ENCODE measurements around the gene ATP13A2.
"Not testable (repeated sequence)": the region's sequence is repeated elsewhere in the genome, so short reads cannot be mapped to it uniquely, and the experiment has no call there.

Gene ATP13A2

GRCh38 chr1:16978139-16978538 is 33.6 kb downstream of the ATP13A2 start:
- DNase-seq = no peak

- DNase-seq = no peak
Measured at GRCh38 chr1:16977377-16977776, 34.4 kb downstream of the ATP13A2 start.

- DNase-seq = no peak
Measured at GRCh38 chr1:16976966-16977365, 34.8 kb downstream of the ATP13A2 start.

DNA sequence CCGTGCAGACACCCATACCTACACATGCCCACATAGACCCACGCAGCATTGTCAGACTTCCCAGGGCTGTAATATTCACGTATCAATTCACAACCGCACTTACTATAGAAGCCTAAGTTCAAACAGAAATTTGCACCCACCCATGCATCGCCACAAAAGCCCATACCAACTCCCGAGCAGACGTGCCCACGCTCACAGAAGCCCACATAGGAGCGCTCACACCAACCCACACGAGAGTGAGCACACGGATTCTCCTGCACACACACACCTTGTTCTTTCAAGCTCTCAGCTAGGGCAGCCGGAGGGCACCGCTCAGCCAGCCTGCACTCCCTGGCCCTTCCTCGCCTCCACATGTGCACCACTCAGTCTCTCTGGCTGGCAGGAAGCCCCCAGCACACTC is 35.9 kb downstream of the ATP13A2 start:
- no peak for DNase-seq

GRCh38 chr1:16975211-16975610 is 36.5 kb downstream of the ATP13A2 start:
- DNase-seq = no peak

GRCh38 chr1:16973215-16973614 is 38.5 kb downstream of the ATP13A2 start:
- no peak for DNase-seq

DNA sequence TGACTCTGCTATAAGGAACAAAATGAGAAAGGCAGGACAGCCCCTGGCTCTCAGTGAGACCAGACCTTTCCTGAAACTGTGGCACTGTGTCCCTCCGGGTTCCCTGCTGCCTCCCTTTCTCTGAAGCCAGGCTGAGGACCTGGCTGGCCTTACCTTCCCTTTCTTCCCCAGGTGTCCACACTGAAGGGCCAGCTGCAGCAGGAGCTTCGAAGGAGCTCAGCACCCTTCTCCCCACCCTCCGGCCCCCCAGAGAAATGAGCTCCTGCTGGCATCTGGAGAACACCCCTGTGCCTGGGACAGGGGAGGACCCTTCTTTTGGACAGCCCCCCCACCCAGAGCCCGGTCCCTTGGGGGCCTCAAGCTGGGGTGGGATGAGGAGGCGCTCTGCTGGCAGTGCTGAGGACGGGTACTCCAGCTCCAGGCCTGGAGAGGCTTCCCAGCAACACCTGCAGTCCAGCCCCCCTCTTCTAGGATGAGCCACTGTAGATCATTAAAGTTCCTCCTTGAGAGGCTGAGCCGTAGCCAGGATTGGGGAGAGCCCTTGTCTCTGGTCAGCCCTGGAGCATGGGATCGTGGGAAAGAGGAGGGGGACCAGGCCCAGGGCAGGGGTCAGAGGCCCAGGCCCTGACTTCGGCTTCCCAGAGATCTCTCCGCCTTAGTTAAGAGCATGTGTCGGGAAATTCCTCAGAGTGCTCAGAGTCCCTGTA is 39.4 kb downstream of the ATP13A2 start:
- DNase-seq = no peak

GRCh38 chr1:16971341-16972188 is 40.2 kb downstream of the ATP13A2 start:
- no peak for DNase-seq

- no peak for DNase-seq
Measured at GRCh38 chr1:16970132-16970910, 41.4 kb downstream of the ATP13A2 start.

DNA sequence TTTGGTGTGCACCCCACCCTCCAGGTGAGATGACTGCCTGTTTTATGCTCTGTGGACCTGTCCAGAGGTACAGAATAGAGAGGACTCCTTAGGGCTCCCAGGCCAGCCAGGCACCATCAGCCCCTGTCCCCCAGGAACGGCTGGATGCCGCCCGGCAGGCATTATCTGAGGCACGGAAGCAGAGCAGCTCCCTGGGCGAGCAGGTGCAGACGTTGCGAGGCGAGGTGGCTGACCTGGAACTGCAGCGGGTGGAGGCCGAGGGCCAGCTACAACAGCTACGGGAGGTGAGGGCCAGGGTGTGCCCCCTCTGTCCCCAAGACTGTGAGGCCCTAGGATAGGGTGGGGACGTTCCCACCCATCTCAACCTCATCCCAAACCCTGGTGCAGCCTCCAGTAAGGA is 42.1 kb downstream of the ATP13A2 start:
- DNase-seq = no peak

DNA sequence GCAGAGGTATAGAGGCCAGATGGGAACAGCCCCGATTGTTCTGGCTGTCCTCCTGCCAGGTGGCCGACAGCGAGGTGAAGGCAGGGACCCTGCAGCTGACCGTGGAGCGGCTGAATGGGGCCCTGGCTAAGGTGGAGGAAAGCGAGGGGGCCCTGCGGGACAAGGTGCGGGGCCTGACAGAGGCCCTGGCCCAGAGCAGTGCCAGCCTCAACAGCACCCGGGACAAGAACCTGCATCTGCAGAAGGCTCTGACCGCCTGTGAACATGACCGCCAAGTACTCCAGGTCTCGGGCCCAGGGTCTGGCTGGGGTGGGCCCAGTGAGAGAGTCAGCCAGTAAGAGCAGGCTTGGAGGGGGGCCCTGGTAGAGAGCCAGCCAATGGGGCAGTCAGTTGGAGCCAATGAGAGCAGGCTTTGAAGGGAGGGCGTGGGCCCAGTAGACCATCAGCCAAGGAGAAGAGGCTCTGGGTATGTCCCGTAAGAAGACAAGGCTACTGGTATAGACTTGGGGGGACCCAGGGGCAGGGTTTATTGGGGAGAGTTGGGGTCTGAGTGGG is 42.6 kb downstream of the ATP13A2 start:
- DNase-seq = no peak

GRCh38 chr1:16968372-16968771 is 43.4 kb downstream of the ATP13A2 start:
- DNase-seq = no peak

DNA sequence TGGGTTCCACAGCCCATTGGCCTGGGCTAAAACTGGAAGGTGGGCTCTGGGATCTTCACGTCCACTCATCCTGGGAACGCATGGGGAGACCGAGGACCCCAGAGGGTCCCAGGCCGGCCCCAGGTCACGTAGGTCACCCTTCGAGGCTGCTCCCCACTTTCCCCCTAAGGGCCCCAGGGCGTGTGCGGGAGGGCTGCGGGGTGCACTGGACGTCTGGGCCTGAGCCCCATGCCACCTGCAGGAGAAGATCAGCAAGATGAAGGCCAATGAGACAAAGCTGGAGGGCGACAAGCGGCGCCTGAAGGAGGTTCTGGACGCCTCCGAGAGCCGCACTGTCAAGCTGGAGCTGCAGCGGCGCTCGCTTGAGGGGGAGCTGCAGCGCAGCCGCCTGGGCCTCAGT is 43.8 kb downstream of the ATP13A2 start:
- no peak for DNase-seq

- DNase-seq = no peak
Measured at GRCh38 chr1:16967095-16967575, 44.6 kb downstream of the ATP13A2 start.

- no peak for DNase-seq
Measured at GRCh38 chr1:16966282-16966681, 45.4 kb downstream of the ATP13A2 start.

DNA sequence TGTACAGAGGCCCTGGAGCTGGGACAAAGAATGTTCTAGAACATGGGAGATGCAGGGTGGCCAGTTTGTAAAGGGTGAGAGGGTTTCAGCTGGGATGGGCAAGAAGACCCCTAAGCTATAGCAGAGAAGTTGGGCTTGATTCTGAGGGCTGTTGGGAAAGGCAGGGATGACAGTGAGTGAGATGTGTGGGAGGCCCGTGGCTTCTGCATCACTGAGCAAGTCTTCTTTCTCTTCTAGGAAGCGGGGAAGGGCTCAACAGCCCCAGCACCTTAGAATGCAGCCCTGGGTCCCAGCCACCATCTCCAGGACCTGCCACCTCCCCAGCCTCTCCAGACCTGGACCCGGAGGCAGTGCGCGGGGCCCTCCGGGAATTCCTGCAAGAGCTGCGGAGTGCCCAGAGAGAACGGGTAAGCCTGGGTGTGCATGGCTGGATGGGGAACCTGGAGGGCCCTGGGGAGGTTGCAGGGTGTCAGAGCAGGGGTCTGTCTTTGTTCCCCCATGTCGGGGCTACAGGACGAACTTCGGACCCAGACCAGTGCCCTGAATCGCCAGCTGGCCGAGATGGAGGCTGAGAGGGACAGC is 46.2 kb downstream of the ATP13A2 start:
- DNase-seq = no peak

GRCh38 chr1:16964169-16964568 is 47.6 kb downstream of the ATP13A2 start:
- not testable (repeated sequence) for DNase-seq

DNA sequence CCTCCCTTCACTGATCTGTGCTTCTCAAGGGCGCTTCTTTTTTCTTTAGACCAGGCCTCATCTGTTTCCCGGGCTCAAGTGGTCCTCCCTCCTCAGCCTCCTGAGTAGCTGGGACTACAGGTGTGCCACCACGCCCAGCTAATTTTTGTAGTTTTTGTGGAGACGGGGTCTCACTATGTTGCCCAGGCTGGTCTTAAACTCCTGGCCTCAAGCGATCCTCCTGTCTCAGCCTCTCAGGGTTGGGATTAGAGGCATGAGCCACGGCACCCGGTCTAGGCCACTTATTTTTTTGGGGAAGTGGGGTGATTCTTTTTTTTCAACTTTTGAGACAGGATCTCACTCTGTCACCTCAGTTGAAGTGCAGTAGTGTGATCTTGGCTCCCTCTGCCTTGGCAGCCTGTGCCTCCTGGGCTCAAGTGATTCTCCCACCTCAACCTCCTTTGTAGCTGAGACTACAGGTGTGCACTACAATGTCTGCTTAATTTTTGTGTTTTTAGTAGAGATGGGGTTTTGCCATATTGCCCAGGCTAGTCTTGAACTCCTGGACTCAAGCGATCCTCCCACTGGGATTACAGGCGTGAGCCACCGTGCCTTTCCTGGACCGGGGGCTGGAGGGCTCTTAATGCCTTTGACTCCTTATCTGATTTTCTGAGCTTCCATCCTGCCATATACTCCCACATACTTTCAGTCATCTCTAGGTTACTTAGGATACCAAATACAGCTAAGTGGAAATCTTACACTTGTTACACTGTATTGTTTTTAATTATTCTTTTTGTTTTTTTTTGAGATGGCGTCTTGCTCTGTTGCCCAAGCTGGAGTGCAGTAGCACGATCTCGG is 50.2 kb downstream of the ATP13A2 start:
- DNase-seq = no peak

DNA sequence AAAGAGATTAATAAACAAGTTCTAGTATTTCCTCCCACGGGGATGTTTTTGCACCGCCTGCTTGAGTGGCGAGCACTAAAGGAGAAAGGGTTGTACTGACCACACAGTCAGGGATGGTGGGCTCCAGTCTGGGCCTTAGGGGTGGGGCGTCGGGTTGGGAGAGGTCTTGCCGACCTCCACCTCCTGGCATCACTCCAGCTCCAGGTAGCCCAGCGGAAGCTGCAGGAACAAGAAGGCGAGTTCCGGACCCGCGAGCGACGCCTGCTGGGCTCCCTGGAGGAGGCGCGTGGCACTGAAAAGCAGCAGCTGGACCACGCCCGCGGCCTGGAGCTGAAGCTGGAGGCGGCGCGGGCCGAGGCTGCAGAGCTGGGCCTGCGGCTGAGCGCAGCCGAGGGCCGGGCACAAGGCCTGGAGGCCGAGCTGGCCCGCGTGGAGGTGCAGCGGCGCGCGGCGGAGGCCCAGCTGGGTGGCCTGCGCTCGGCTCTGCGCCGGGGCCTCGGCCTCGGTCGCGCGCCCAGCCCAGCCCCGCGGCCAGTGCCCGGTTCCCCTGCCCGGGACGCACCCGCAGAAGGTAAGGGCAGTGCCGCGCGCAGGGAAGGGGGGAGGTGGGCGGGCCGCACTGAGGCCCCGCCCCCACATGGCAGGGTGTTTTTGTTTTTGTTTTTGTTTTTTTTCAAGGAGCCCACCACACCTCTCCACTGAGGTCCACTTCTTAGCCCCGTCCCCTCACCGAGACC is 51.0 kb downstream of the ATP13A2 start:
- DNase-seq = peak; percentile 55 to 78 (median 66)

DNA sequence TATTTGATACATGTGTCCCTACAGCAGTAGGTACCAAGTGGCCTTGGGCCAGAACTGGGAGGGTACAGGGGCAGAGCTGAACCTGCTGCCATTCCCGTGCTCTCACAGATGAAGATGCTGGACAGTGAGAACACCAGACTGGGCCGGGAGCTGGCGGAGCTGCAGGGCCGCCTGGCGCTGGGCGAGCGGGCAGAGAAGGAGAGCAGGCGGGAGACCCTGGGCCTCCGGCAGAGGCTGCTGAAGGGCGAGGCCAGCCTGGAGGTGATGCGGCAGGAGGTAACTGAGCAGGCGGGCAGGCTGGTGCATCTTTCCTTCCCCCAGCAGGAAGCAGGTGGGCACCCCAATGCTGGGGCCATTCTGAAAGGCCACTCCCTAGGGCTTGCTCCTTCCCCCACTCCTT is 53.3 kb downstream of the ATP13A2 start:
- DNase-seq = no peak

DNA sequence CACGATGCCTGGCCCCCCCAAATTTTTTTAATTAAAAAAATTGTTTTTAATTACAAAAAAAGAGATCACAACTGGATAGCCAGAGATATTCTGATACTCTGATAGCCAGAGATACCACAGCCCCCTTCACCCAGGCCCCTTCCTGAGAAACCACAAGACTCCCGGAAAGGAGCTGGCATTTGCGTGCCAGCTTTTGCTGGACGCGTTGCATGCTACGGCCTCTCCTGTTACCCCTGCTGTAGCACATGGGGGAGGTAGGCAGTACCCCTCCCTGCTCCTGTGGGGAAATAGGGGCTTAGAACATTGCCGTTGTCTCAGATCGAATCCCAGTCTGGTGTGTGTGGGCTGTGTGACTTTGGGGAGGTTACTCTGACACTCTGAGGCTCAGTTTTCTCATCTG is 54.0 kb downstream of the ATP13A2 start:
- DNase-seq = no peak
